ENCODE measurements around the gene CELSR2.

The CELSR2 gene

DNA sequence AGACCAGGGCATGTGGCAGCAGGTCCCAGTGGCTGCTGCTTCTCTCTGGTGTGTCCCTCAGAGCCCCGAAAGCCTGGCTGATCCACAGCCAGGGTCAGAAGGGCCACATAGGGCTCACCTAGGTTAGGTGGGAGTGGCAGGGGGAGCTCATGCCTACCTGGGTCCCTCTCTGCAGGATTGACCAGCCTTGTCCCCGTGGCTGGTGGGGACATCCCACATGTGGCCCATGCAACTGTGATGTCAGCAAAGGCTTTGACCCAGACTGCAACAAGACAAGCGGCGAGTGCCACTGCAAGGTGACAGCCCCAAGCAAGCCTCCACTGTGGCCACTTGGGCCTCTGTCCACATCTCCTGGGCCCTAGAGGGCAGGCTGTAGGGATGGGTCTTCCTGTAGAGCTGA lies 15.7 kb downstream of the CELSR2 start:
- DNase-seq (ENCODE audit: low spot score): no peak

DNA sequence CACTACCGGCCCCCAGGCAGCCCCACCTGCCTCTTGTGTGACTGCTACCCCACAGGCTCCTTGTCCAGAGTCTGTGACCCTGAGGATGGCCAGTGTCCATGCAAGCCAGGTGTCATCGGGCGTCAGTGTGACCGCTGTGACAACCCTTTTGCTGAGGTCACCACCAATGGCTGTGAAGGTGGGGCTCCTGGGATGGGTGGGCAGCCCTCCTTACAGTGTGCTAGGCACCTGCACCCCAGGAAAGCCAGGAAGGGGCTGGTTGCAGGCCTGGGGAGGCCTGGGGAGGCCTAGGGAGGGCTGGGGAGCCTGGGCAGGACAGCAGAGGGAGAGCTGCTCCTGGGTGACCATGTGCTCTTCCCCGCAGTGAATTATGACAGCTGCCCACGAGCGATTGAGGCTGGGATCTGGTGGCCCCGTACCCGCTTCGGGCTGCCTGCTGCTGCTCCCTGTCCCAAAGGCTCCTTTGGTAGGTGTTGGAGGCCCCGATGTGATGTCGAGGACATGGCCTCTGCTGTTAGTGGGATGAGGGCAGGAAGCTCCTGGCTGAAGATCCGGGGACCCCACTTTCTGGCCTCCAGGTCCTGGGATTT lies 16.5 kb downstream of the CELSR2 start:
- DNase-seq (ENCODE audit: low spot score): no peak

- no peak for DNase-seq (ENCODE audit: low spot score)
Measured at GRCh38 chr1:109266965-109267364, 17.6 kb downstream of the CELSR2 start.

- DNase-seq (ENCODE audit: low spot score): no peak
Measured at GRCh38 chr1:109267743-109268300, 18.5 kb downstream of the CELSR2 start.

GRCh38 chr1:109268431-109269211 lies 19.3 kb downstream of the CELSR2 start:
- DNase-seq (ENCODE audit: low spot score): no peak

DNA sequence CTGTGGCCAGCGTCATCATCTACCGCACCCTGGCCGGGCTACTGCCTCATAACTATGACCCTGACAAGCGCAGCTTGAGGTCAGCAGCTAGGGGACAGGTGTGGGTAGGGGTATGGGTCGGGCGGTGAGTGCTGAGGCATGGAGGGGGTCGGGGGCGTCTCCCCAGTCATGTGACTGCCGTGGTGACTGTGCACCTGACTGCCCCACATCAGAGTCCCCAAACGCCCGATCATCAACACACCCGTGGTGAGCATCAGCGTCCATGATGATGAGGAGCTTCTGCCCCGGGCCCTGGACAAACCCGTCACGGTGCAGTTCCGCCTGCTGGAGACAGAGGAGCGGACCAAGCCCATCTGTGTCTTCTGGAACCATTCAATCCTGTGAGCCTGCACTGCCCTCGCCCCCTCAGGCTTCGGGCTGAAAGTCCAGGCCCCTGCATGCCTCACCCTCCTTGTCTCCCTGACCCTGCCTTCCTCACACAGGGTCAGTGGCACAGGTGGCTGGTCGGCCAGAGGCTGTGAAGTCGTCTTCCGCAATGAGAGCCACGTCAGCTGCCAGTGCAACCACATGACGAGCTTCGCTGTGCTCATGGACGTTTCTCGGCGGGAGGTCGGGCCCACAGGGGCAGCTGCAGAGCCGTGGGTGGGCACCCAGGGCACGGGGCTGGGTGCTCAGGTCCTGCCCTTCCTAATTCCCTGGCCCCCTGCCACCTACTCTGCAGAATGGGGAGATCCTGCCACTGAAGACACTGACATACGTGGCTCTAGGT lies 20.1 kb downstream of the CELSR2 start:
- DNase-seq (ENCODE audit: low spot score): no peak

- DNase-seq (ENCODE audit: low spot score): no peak
Measured at GRCh38 chr1:109269981-109270622, 20.8 kb downstream of the CELSR2 start.

- DNase-seq (ENCODE audit: low spot score): no peak
Measured at GRCh38 chr1:109270623-109271317, 21.4 kb downstream of the CELSR2 start.

DNA sequence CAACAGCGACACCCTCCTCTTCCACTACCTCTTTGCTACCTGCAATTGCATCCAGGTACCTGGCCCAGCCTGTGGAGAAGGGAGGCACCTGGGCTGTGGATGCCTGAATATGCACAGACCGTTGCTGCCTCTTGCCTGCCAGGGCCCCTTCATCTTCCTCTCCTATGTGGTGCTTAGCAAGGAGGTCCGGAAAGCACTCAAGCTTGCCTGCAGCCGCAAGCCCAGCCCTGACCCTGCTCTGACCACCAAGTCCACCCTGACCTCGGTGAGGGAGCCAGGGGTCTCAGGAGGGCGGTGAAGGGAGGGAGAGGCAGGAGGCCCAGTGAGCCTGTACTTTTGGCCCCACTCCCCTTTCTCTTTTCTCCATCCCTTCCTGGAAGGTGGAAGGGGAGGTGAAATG lies 22.1 kb downstream of the CELSR2 start:
- no peak for DNase-seq (ENCODE audit: low spot score)

GRCh38 chr1:109272021-109272799 lies 22.9 kb downstream of the CELSR2 start:
- DNase-seq (ENCODE audit: low spot score): no peak

DNA sequence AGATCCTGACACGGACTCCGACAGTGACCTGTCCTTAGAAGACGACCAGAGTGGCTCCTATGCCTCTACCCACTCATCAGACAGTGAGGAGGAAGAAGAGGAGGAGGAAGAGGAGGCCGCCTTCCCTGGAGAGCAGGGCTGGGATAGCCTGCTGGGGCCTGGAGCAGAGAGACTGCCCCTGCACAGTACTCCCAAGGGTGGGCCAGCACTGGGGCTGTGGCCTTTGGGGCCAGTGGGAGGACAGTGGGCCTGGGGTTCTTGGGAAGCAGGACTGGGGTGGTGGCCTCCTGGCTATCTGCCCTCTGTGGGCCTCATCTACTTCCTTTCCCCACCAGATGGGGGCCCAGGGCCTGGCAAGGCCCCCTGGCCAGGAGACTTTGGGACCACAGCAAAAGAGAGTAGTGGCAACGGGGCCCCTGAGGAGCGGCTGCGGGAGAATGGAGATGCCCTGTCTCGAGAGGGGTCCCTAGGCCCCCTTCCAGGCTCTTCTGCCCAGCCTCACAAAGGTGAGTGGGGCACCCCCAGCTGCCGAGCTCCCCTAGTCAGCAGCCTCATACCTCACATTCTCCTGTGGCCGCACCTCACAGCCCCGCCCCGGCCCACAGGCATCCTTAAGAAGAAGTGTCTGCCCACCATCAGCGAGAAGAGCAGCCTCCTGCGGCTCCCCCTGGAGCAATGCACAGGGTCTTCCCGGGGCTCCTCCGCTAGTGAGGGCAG lies 23.6 kb downstream of the CELSR2 start:
- DNase-seq (ENCODE audit: low spot score): no peak

DNA sequence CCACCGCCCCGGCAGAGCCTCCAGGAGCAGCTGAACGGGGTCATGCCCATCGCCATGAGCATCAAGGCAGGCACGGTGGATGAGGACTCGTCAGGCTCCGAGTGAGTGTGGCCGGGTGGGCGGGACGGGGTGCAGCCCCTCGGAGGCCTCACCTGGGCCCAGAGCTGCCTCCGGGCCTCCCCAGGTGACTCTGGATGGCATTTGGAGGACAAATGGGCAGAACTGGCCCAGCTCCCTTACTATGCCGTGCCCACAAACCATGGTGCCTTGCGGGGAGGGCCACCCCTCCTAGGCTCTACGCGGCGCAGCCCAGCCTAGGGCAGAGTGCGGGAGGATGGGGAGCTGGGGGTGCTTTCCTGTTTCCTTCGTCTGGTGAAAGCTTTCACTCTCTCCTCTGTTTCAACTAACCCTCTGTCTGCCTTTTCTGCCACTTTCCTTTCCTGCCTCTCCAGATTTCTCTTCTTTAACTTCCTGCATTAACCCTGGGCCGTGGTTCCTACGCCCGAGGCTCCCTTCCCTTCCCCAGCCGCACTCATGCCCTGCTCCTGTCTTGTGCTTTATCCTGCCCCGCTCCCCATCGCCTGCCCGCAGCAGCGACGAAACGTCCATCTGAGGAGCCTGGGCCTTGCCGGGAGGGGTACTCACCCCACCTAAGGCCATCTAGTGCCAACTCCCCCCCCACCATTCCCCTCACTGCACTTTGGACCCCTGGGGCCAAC lies 24.4 kb downstream of the CELSR2 start:
- no peak for DNase-seq (ENCODE audit: low spot score)

GRCh38 chr1:109274533-109275476 lies 25.5 kb downstream of the CELSR2 start:
- DNase-seq (ENCODE audit: low spot score): no peak

DNA sequence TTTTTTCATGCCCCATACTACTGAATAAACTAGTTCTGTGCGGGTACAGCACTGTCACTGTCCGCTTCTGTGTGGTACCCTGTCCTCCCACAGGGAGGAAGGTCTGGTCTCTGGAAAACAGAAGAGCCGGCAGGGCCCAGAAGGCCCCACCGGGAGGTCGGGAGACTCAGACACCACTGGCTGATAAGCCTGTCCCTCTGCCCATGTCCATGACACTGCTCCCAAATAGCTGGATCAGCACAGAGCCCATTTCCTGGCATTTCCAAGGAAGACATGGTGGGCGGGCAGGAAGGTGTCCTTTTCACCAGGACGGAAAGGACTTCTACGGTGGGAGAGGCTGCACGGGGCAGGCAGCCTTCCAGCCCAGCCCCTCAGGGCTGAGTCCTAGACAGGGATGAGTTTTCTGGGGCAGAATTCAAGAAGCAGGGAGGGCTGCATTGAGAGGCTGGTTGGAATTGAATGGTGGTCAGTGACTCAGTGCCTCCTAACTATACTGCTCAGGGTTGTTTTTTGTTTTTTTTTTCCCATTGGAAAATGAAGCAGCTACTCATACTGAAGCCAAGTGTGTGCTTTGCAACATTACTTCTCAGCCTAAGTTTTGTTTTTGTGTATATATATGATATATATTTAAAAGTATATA lies 26.5 kb downstream of the CELSR2 start:
- DNase-seq (ENCODE audit: low spot score): no peak

DNA sequence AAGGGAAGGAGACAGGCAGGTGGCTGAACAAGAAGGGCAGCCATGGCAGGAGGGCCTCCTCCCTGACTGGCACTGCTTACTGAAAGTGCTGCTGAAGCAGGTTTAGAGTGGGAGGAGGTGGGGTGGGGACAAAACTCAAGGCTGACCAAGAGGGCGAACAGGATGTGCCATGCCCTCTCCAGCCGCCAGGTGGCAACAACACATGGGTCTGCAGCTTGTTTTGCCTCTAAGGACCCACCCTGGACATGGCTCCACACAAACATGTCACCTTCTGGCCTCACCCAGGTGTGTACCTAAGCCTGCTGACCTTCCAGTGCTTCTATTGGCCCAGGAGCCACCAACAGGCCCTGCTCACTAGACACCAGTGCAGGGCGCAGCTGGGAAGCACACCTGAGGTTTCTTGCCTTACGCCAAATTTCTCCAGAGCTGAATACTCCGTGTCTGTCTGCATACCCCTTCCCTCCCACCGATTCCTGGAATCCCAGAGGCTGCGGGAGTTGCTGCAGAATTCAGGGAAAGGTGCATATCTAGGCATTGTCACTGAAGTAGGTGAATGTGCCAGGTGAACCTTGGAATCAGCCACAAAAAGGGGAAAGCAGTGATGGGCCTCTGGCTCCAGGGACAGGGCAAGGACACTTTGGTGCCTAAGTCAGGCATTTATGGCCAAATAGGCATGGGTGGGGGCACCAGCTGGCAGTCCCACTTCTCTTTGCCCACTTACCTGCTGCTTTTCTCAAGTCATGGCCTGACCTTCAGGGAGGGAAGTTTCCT lies 28.3 kb downstream of the CELSR2 start:
- peak; percentile 71 for DNase-seq (ENCODE audit: low spot score)

GRCh38 chr1:109279615-109280278 lies 30.4 kb downstream of the CELSR2 start:
- DNase-seq (ENCODE audit: low spot score): no peak
